ENCODE results near the gene ACOD1. TPM values are rescaled to one million over a fixed set of nuclear protein-coding genes. Genes with fewer than 3 reads are reported as not detected.
"Not testable (repeated sequence)": the region's sequence is repeated elsewhere in the genome, so short reads cannot be mapped to it uniquely, and the experiment has no call there.

The ACOD1 gene
- total RNA-seq, 2 donors from 2014 or later: not detected

- Histone ChIP-seq H3K27ac (peak overlapping the region; percentile 30 to 67), H3K9me3 (no peaks in the 10 kb centered on the region), H3K27me3 (replicated peaks; ENCODE audit: insufficient read depth) (no peaks in the 10 kb centered on the region), H3K4me1 (ENCODE audit: control insufficient read depth in 1 of 2, low read depth in 2 of 2) (peaks cover 11 to 27% of the 10 kb centered on the region in 2 donors), H3K4me3 (no peak overlapping the region), H3K36me3 (no peaks in the 10 kb centered on the region)
- DNase-seq (ENCODE audit: low spot score) (no peak), ATAC-seq (ENCODE audit: insufficient number of reproducible peaks, low FRiP score, low read depth) (no peak)
- TF ChIP-seq, protein P1, sequence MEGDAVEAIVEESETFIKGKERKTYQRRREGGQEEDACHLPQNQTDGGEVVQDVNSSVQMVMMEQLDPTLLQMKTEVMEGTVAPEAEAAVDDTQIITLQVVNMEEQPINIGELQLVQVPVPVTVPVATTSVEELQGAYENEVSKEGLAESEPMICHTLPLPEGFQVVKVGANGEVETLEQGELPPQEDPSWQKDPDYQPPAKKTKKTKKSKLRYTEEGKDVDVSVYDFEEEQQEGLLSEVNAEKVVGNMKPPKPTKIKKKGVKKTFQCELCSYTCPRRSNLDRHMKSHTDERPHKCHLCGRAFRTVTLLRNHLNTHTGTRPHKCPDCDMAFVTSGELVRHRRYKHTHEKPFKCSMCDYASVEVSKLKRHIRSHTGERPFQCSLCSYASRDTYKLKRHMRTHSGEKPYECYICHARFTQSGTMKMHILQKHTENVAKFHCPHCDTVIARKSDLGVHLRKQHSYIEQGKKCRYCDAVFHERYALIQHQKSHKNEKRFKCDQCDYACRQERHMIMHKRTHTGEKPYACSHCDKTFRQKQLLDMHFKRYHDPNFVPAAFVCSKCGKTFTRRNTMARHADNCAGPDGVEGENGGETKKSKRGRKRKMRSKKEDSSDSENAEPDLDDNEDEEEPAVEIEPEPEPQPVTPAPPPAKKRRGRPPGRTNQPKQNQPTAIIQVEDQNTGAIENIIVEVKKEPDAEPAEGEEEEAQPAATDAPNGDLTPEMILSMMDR (IDR thresholded peaks at IDR 0.05): no peak
These were observed 31.2 kb upstream of the ACOD1 start for GRCh38 chr13:76917095-76917494.

GRCh38 chr13:76917755-76918481 is 30.4 kb upstream of the ACOD1 start:
- not testable (repeated sequence) for DNase-seq (ENCODE audit: low spot score)
- H3K27ac ChIP-seq: peak overlapping the region; percentile 30 to 67
- peaks cover 11 to 27% of the 10 kb centered on the region in 2 donors for H3K4me1 ChIP-seq (ENCODE audit: control insufficient read depth in 1 of 2, low read depth in 2 of 2)

GRCh38 chr13:76921516-76921915 is 26.8 kb upstream of the ACOD1 start:
- TF ChIP-seq, protein P1 (IDR thresholded peaks at IDR 0.05): no peak

More at GRCh38 chr13:76917755-76918481, 30.4 kb upstream of the ACOD1 start:
- H3K4me3 ChIP-seq; H3K9me3 ChIP-seq; H3K36me3 ChIP-seq; H3K27me3 ChIP-seq (replicated peaks; ENCODE audit: insufficient read depth): not testable (repeated sequence)
- ATAC-seq (ENCODE audit: insufficient number of reproducible peaks, low FRiP score, low read depth): peak; percentile 36

GRCh38 chr13:76925115-76925514 is 23.2 kb upstream of the ACOD1 start:
- ATAC-seq (ENCODE audit: insufficient number of reproducible peaks, low FRiP score, low read depth) (no peak), DNase-seq (ENCODE audit: low spot score) (no peak)
- Histone ChIP-seq H3K27me3 (replicated peaks; ENCODE audit: insufficient read depth) (no peaks in the 10 kb centered on the region), H3K27ac (no peak overlapping the region), H3K4me1 (ENCODE audit: control insufficient read depth in 1 of 2, low read depth in 2 of 2) (peaks cover 0 to 7% of the 10 kb centered on the region in 2 donors), H3K36me3 (no peaks in the 10 kb centered on the region), H3K9me3 (no peaks in the 10 kb centered on the region), H3K4me3 (no peak overlapping the region)
- TF ChIP-seq, protein P1 (IDR thresholded peaks at IDR 0.05): no peak

More at GRCh38 chr13:76921516-76921915, 26.8 kb upstream of the ACOD1 start:
- DNase-seq (ENCODE audit: low spot score) (no peak), ATAC-seq (ENCODE audit: insufficient number of reproducible peaks, low FRiP score, low read depth) (no peak)
- Histone ChIP-seq H3K4me3 (no peak overlapping the region), H3K27ac (no peak overlapping the region), H3K4me1 (ENCODE audit: control insufficient read depth in 1 of 2, low read depth in 2 of 2) (peaks cover 11 to 27% of the 10 kb centered on the region in 2 donors), H3K36me3 (no peaks in the 10 kb centered on the region), H3K9me3 (no peaks in the 10 kb centered on the region), H3K27me3 (replicated peaks; ENCODE audit: insufficient read depth) (no peaks in the 10 kb centered on the region)

DNA sequence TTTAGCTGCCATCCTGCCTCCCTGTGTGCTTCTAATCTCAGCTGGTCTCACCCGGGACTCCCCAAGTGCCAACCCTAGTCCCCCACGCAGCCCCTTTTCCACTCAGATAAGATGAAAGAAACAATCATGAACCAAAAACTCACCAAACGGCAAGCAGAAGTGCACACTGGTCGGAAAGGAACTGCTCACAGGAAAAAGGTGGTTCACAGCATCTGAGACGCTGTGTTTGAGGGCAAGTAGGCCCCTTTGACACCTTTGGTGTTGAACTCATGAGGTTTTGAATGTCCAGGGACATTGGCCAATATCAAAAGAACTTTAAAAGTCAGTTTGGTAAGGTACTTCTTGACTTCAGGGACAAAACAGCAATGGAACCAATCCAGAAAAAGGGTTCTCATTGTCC is 20.4 kb upstream of the ACOD1 start:
- no peaks in the 10 kb centered on the region for H3K36me3 ChIP-seq
- H3K27me3 ChIP-seq (replicated peaks; ENCODE audit: insufficient read depth): no peaks in the 10 kb centered on the region
- no peaks in the 10 kb centered on the region for H3K4me1 ChIP-seq (ENCODE audit: control insufficient read depth in 1 of 2, low read depth in 2 of 2)
- ATAC-seq (ENCODE audit: insufficient number of reproducible peaks, low FRiP score, low read depth) (no peak), DNase-seq (ENCODE audit: low spot score) (no peak)
- H3K27ac ChIP-seq: no peak overlapping the region
- no peaks in the 10 kb centered on the region for H3K9me3 ChIP-seq
- H3K4me3 ChIP-seq: no peak overlapping the region
- TF ChIP-seq, protein P1 (IDR thresholded peaks at IDR 0.05): no peak
